Ascending aorta (tissue), 2 donors: ENCODE results near the gene RPL7L1. TPM values are rescaled to one million over a fixed set of nuclear protein-coding genes. Genes with fewer than 3 reads are reported as not detected.

ENCODE experiments used
- DNase-seq, 2 donors: peaks; one replicate each; pipeline ENCODE4 v3.0.0-alpha.2; 2019; ENCODE audit warnings: low spot score in 2 of 2
- H3K27ac ChIP-seq, 2 donors: fragments of 200-600 bp; sonication (generic); one replicate each; pipeline ENCODE4 v1.5.1; 2016 to 2017; ENCODE audit warnings: mild to moderate bottlenecking in 1 of 2
- H3K27me3 ChIP-seq: fragments of 200-600 bp; sonication (generic); one replicate; pipeline ENCODE4 v1.5.1; 2017
- H3K36me3 ChIP-seq, 2 donors: fragments of 200-600 bp; sonication (generic); one replicate each; pipeline ENCODE4 v1.5.1; 2016
- H3K4me1 ChIP-seq, 2 donors: fragments of 200-600 bp; sonication (generic); one replicate each; pipeline ENCODE4 v1.5.1; 2016 to 2017; ENCODE audit warnings: mild to moderate bottlenecking in 1 of 2
- H3K4me3 ChIP-seq, 2 donors: fragments of 200-600 bp; sonication (generic); one replicate each; pipeline ENCODE4 v1.5.1; 2016 to 2017; ENCODE audit warnings: mild to moderate bottlenecking in 1 of 2
- H3K9me3 ChIP-seq, 2 donors: fragments of 200-600 bp; sonication (generic); one replicate each; pipeline ENCODE4 v1.5.1; 2016
- intact Hi-C: fragments of 100-400 bp; cut with DNase I; formaldehyde crosslinking; loops from one replicate; pipeline ENCODE4 v1.15.1; 2023
- total RNA-seq: library from RNA; depleted of rRNA; stranded (reverse); fragments of >200 nt; gene quantifications from one replicate; pipeline ENCODE4 v1.1.0, GENCODE V29; 2016
- TF ChIP-seq, protein P1 (sequence below), 3 experiments: fragments of 200-600 bp in 2 of 3; fragments of 450-650 bp in 1 of 3; sonication (generic) in 2 of 3; IDR thresholded peaks; one replicate each; pipeline ENCODE4 v1.5.1; 2016 to 2019; ENCODE audit warnings: antibody characterized with exemption in 3 of 3, mild to moderate bottlenecking in 1 of 3, moderate library complexity in 1 of 3

Gene RPL7L1
- total RNA-seq, 1 donor from 2014 or later = 34.8 TPM

DNA sequence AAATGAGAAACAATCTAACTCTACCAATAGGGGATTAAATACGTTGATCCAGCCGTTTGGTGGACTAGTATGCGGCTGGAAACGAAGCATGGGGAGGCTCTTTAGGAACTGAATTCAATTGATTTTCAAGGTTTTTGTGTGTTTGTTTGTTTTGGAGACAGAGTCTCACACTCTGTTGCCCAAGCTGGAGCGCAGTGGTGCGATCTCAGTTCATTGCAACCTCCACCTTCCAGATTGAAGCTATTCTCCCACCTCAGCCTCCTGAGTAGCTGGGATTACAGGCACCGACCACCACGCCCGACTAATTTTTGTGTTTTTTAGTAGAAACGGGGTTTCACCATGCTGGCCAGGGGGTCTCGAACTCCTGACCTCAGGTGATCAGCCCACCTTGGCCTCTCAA, 57.0 kb downstream of the RPL7L1 start:
- H3K36me3 ChIP-seq = peaks cover 41 to 42% of the 10 kb centered on the region in 2 donors
- TF ChIP-seq, protein P1, sequence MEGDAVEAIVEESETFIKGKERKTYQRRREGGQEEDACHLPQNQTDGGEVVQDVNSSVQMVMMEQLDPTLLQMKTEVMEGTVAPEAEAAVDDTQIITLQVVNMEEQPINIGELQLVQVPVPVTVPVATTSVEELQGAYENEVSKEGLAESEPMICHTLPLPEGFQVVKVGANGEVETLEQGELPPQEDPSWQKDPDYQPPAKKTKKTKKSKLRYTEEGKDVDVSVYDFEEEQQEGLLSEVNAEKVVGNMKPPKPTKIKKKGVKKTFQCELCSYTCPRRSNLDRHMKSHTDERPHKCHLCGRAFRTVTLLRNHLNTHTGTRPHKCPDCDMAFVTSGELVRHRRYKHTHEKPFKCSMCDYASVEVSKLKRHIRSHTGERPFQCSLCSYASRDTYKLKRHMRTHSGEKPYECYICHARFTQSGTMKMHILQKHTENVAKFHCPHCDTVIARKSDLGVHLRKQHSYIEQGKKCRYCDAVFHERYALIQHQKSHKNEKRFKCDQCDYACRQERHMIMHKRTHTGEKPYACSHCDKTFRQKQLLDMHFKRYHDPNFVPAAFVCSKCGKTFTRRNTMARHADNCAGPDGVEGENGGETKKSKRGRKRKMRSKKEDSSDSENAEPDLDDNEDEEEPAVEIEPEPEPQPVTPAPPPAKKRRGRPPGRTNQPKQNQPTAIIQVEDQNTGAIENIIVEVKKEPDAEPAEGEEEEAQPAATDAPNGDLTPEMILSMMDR (IDR thresholded peaks at IDR 0.05) = no peak

DNA sequence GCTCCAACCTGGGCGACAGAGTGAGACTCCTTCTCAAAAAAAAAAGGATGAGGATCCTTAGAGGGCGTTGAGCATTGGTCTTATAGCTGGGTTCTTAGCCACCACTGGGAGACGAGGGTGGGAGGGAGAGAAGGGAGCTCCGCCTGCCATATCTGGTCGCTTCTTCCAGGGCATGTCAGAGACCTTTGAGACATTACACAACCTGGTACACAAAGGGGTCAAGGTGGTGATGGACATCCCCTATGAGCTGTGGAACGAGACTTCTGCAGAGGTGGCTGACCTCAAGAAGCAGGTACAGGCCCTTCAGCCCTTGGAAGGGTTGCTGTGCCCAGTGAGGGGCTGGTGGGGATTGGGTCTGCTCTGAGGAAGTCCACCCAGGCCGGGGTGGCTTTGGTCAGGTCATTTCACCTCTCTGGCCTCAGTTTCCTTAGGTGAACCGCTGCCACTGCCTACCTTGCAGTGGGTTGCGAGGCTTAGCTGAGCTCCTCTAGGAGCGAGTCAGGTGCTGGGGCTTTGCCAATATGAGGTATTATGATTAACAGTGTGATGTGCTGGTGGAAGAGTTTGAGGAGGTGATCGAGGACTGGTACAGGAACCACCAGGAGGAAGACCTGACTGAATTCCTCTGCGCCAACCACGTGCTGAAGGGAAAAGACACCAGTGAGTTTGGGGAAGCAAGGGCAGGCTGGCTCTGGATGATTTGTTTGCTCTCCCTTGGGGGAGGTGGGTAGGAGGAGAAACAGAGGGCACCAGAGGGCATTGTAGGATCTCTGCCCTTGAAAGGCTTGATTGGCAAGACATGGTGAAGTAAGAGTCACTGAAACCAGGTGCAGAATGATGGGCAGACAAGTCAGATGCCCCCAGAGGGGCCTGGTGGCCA, 58.4 kb downstream of the RPL7L1 start:
- TF ChIP-seq, protein P1 (IDR thresholded peaks at IDR 0.05) = no peak
- Histone ChIP-seq H3K36me3 (peaks cover 41 to 42% of the 10 kb centered on the region in 2 donors), H3K4me3 (no peak overlapping the region), H3K27me3 (no peaks in the 10 kb centered on the region), H3K4me1 (no peaks in the 10 kb centered on the region), H3K27ac (no peak overlapping the region), H3K9me3 (no peaks in the 10 kb centered on the region)
- DNase-seq = no peak
- intact Hi-C loops = no loop called here

More for the DNA sequence above, 57.0 kb downstream of the RPL7L1 start:
- DNase-seq = no peak
- Histone ChIP-seq H3K27ac (no peak overlapping the region), H3K9me3 (no peaks in the 10 kb centered on the region), H3K4me1 (no peaks in the 10 kb centered on the region), H3K27me3 (no peaks in the 10 kb centered on the region), H3K4me3 (no peak overlapping the region)
- intact Hi-C loops = no loop called here

- TF ChIP-seq, protein P1 (IDR thresholded peaks at IDR 0.05) = no peak
- Histone ChIP-seq H3K27me3 (no peaks in the 10 kb centered on the region), H3K4me3 (no peak overlapping the region), H3K9me3 (no peaks in the 10 kb centered on the region), H3K27ac (no peak overlapping the region), H3K4me1 (no peaks in the 10 kb centered on the region), H3K36me3 (peaks cover 41 to 42% of the 10 kb centered on the region in 2 donors)
- no peak for DNase-seq
- intact Hi-C loops = no loop called here
These were observed 59.0 kb downstream of the RPL7L1 start for GRCh38 chr6:42938428-42938796.

DNA sequence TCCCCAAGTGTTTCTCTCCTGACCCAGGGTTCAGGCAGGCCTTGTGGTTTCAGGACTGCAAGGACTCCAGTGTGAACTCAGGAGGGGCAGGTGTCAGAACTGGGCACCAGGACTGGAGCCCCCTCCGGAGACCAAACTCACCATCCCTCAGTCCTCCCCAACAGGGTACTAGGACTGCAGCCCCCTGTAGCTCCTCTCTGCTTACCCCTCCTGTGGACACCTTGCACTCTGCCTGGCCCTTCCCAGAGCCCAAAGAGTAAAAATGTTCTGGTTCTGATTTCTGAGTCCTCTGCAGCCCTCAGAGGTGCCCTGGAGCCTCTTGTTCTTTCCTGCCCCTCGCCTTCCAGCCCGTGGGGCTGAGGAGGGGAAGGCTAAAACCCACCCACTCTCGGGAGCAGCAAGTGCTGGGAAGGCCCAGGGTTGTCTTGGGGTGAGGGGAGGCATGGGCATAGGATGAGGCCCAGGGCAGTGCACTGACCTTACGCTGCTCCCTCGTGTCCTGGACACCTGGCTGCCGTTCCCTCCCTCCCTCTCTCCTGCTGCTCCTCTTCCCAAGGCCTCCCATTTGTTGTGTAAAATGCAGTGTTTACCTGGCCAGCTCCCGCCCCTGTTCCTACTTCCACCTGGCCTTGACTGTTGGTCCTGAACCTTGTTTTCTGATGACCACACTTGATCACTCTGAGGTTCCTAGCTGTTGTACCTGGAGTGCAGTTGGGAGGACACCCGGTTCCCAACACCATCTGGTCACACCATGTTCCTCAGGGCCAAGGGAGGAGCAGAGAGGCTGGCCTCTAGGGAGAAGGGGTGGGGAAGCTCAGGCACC, 59.8 kb downstream of the RPL7L1 start:
- no peak for DNase-seq
- no peak overlapping the region for H3K4me3 ChIP-seq
- H3K27me3 ChIP-seq = no peaks in the 10 kb centered on the region
- no peaks in the 10 kb centered on the region for H3K9me3 ChIP-seq
- TF ChIP-seq, protein P1 (IDR thresholded peaks at IDR 0.05) = no peak
- no peaks in the 10 kb centered on the region for H3K4me1 ChIP-seq
- H3K36me3 ChIP-seq = peaks cover 47% of the 10 kb centered on the region in 2 donors
- intact Hi-C loops = no loop called here
- H3K27ac ChIP-seq = no peak overlapping the region

Other genes starting within 250 kb of the RPL7L1 start
- gene PRPH2, start 157.0 kb upstream of the RPL7L1 start, total RNA-seq = 0.11 TPM
- 50.8 TPM for gene TBCC, start 133.5 kb upstream of the RPL7L1 start, total RNA-seq
- 9.7 TPM for gene BICRAL, start 97.6 kb upstream of the RPL7L1 start, total RNA-seq
- gene PTCRA, start 36.4 kb downstream of the RPL7L1 start, total RNA-seq = not detected
- gene CNPY3, start 49.9 kb downstream of the RPL7L1 start, total RNA-seq = 49.6 TPM
- not detected for gene GNMT, start 81.1 kb downstream of the RPL7L1 start, total RNA-seq
- 8.9 TPM for gene PEX6, start 99.6 kb downstream of the RPL7L1 start, total RNA-seq
- gene PPP2R5D, start 105.0 kb downstream of the RPL7L1 start, total RNA-seq = 27.7 TPM
- 61.1 TPM for gene MEA1, start 134.3 kb downstream of the RPL7L1 start, total RNA-seq
- gene KLHDC3, start 134.6 kb downstream of the RPL7L1 start, total RNA-seq = 64.0 TPM
- gene RRP36, start 142.0 kb downstream of the RPL7L1 start, total RNA-seq = 20.6 TPM
- gene CUL7, start 174.2 kb downstream of the RPL7L1 start, total RNA-seq = 26.7 TPM
- 42.3 TPM for gene MRPL2, start 179.8 kb downstream of the RPL7L1 start, total RNA-seq
- gene KLC4, start 180.0 kb downstream of the RPL7L1 start, total RNA-seq = 17.8 TPM
- gene PTK7, start 196.7 kb downstream of the RPL7L1 start, total RNA-seq = 34.9 TPM